Activated B cell treated with CpG ODN at 0.5 μM for 24 hours (primary cell): ENCODE data around the gene DYNLRB1. TPM values are rescaled to one million over a fixed set of nuclear protein-coding genes. Genes with fewer than 3 reads are reported as not detected.

Experiments used
- ATAC-seq: fragments of 200-7000 bp; cut with Tn5 transposase; one replicate; pipeline ENCODE4 v1.10.0; 2021; ENCODE audit warnings: low read depth, mild to moderate bottlenecking, moderate library complexity
- CTCF ChIA-PET: fragments of 350-600 bp; sonication (Branson Sonifier 250); formaldehyde crosslinking; loops from one replicate; lab custom pipeline; 2021; ENCODE audit warnings: antibody characterized with exemption; lab: Charles Lee
- POLR2A ChIA-PET: fragments of 350-600 bp; sonication (Branson Sonifier 250); formaldehyde crosslinking; loops from one replicate; lab custom pipeline; 2021; ENCODE audit warnings: antibody characterized with exemption; lab: Charles Lee
- DNase-seq: peaks from one replicate; pipeline ENCODE4 v3.0.0; 2022
- H3K27ac Mint-ChIP-seq: one replicate; pipeline ENCODE4 v1.8.0; 2020; ENCODE audit warnings: mixed read lengths
- H3K27me3 Mint-ChIP-seq: one replicate; pipeline ENCODE4 v1.8.0; 2021; ENCODE audit warnings: mixed read lengths
- H3K36me3 Mint-ChIP-seq: one replicate; pipeline ENCODE4 v1.8.0; 2021; ENCODE audit warnings: low read depth, mixed read lengths
- H3K4me1 Mint-ChIP-seq: one replicate; pipeline ENCODE4 v1.8.0; 2021; ENCODE audit warnings: mixed read lengths
- H3K4me3 Mint-ChIP-seq: one replicate; pipeline ENCODE4 v1.8.0; 2020; ENCODE audit warnings: mild to moderate bottlenecking, mixed read lengths
- H3K9me3 Mint-ChIP-seq: one replicate; pipeline ENCODE4 v1.8.0; 2020; ENCODE audit warnings: mixed read lengths
- intact Hi-C: fragments of 100-400 bp; cut with micrococcal nuclease; formaldehyde crosslinking; loops from one replicate; pipeline ENCODE4 v1.15.1; 2024
- total RNA-seq: library from RNA; stranded (reverse); gene quantifications from 2 replicates; pipeline ENCODE4 v1.2.3, GENCODE V29; 2022
- TF ChIP-seq, protein P1 (sequence below): fragments of 200-600 bp; IDR thresholded peaks from one replicate; pipeline ENCODE4 v1.8.0; 2022; ENCODE audit warnings: antibody characterized with exemption, mild to moderate bottlenecking

DYNLRB1 gene
- total RNA-seq, 1 donor from 2014 or later: 65.9 TPM

DNA sequence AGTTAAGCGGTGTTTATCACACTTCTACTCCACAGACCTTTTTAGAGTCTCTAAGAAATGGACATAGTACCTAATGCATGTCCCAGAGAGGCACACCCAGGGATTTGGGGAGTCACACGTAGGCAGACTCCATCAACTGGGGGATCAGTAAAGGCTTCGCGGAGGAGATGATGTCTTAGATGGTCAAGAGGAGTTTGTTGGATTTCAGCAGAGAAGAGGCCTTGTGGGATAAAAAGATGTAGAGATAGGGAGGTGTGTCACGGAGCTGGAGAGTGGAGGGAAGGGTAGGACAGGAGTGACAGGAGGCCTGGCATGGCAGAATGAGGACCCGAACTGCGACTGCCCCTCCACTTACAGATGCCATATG lies 9.1 kb downstream of the DYNLRB1 start:
- ChIA-PET CTCF (interaction anchor here (3.9 kb wide), 1 partner anchor 213 kb away, joined by 31 read pairs; no protein-coding TSS in a partner anchor), POLR2A (interaction anchor here (0.5 kb wide), 1 partner anchor 86 kb away, joined by 3 read pairs; no protein-coding TSS in a partner anchor)
- Mint-ChIP-seq H3K4me1 (peaks cover 25% of the 10 kb centered on the region), H3K27ac (no peak overlapping the region), H3K4me3 (no peak overlapping the region), H3K27me3 (no peaks in the 10 kb centered on the region), H3K9me3 (no peaks in the 10 kb centered on the region), H3K36me3 (peaks cover 56% of the 10 kb centered on the region)
- no peak for ATAC-seq
- no peak for DNase-seq
- TF ChIP-seq, protein P1, sequence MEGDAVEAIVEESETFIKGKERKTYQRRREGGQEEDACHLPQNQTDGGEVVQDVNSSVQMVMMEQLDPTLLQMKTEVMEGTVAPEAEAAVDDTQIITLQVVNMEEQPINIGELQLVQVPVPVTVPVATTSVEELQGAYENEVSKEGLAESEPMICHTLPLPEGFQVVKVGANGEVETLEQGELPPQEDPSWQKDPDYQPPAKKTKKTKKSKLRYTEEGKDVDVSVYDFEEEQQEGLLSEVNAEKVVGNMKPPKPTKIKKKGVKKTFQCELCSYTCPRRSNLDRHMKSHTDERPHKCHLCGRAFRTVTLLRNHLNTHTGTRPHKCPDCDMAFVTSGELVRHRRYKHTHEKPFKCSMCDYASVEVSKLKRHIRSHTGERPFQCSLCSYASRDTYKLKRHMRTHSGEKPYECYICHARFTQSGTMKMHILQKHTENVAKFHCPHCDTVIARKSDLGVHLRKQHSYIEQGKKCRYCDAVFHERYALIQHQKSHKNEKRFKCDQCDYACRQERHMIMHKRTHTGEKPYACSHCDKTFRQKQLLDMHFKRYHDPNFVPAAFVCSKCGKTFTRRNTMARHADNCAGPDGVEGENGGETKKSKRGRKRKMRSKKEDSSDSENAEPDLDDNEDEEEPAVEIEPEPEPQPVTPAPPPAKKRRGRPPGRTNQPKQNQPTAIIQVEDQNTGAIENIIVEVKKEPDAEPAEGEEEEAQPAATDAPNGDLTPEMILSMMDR: no peak
- intact Hi-C loops: no loop called here

DNA sequence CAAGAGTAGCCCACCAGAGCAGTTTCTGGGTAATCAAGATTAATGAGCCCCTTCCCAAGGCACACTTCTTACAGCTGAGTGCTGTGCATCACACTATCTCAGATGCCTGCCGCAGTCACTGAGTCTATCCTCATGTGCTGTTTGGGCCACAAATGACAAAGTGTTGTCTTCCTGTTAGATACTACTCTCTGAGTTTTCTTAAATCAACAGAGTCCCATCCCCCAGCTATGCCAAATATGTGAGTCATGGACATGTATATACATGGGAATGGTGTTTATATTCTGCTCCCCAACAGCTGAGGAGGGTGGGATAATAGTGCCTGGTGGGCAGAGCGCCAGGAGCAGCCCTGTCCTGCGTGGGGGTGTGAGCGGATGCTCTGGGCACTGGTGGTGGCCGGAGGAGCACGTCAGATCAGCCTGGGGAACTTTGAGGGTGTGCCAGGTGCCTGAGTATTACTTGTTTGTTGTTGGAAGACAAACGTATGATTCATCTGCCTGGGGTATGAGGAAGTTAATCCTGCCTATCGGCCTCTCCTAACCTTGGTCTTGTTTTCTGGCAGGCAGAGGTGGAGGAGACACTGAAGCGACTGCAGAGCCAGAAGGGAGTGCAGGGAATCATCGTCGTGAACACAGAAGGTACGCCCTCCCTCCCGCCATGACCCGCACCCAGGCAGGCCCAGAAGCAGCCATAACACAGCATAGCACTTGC lies 9.6 kb downstream of the DYNLRB1 start:
- POLR2A ChIA-PET: interaction anchor here (0.5 kb wide), 1 partner anchor 86 kb away, joined by 3 read pairs; no protein-coding TSS in a partner anchor
- CTCF ChIA-PET: no interaction called here
- H3K36me3 Mint-ChIP-seq: peaks cover 60% of the 10 kb centered on the region
- no peak for ATAC-seq
- H3K4me3 Mint-ChIP-seq: no peak overlapping the region
- intact Hi-C loops: no loop called here
- DNase-seq: no peak
- peaks cover 23% of the 10 kb centered on the region for H3K4me1 Mint-ChIP-seq
- no peaks in the 10 kb centered on the region for H3K27me3 Mint-ChIP-seq
- no peaks in the 10 kb centered on the region for H3K9me3 Mint-ChIP-seq
- TF ChIP-seq, protein P1: no peak
- no peak overlapping the region for H3K27ac Mint-ChIP-seq

GRCh38 chr20:34526466-34526865 lies 10.2 kb downstream of the DYNLRB1 start:
- DNase-seq (no peak), ATAC-seq (no peak)
- Mint-ChIP-seq H3K27ac (no peak overlapping the region), H3K27me3 (no peaks in the 10 kb centered on the region), H3K4me3 (no peak overlapping the region), H3K9me3 (no peaks in the 10 kb centered on the region), H3K36me3 (peaks cover 66% of the 10 kb centered on the region), H3K4me1 (peaks cover 20% of the 10 kb centered on the region)
- TF ChIP-seq, protein P1: no peak
- ChIA-PET POLR2A (no interaction called here), CTCF (no interaction called here)
- intact Hi-C loops: no loop called here

- intact Hi-C loops: no loop called here
- TF ChIP-seq, protein P1: no peak
- CTCF ChIA-PET: interaction anchor here (2.2 kb wide), 1 partner anchor 214 kb away, joined by 6 read pairs; no protein-coding TSS in a partner anchor
- ATAC-seq (no peak), DNase-seq (no peak)
- POLR2A ChIA-PET: no interaction called here
- H3K36me3 Mint-ChIP-seq: peaks cover 70% of the 10 kb centered on the region
- H3K4me1 Mint-ChIP-seq: peaks cover 14% of the 10 kb centered on the region
- no peak overlapping the region for H3K27ac Mint-ChIP-seq
- no peaks in the 10 kb centered on the region for H3K27me3 Mint-ChIP-seq
- H3K4me3 Mint-ChIP-seq: no peak overlapping the region
- H3K9me3 Mint-ChIP-seq: no peaks in the 10 kb centered on the region
Observed at GRCh38 chr20:34527016-34527415, 10.8 kb downstream of the DYNLRB1 start.

GRCh38 chr20:34528921-34529297 lies 12.7 kb downstream of the DYNLRB1 start:
- peaks cover 2% of the 10 kb centered on the region for H3K4me1 Mint-ChIP-seq
- TF ChIP-seq, protein P1: no peak
- no peak overlapping the region for H3K4me3 Mint-ChIP-seq
- H3K36me3 Mint-ChIP-seq: peaks cover 71% of the 10 kb centered on the region
- H3K27me3 Mint-ChIP-seq: no peaks in the 10 kb centered on the region
- no peak for ATAC-seq
- H3K9me3 Mint-ChIP-seq: no peaks in the 10 kb centered on the region
- intact Hi-C loops: no loop called here
- no peak overlapping the region for H3K27ac Mint-ChIP-seq
- DNase-seq: no peak
- POLR2A ChIA-PET: no interaction called here
- CTCF ChIA-PET: interaction anchor here (2.2 kb wide), 1 partner anchor 216 kb away, joined by 6 read pairs; no protein-coding TSS in a partner anchor
